DMS53 (cell line): Measurements from ENCODE around the gene KRTAP12-3.
"Not testable (repeated sequence)": the region's sequence is repeated elsewhere in the genome, so short reads cannot be mapped to it uniquely, and the experiment has no call there.

ENCODE experiments used
- DNase-seq: peaks from one replicate; lab custom pipeline; 2025; lab: John Stamatoyannopoulos, UW

The KRTAP12-3 gene

GRCh38 chr21:44650973-44651675, 6.6 kb upstream of the KRTAP12-3 start:
- DNase-seq = no peak

GRCh38 chr21:44653123-44653522, 4.6 kb upstream of the KRTAP12-3 start:
- DNase-seq = no peak

- DNase-seq = no peak
These were observed 3.8 kb upstream of the KRTAP12-3 start for GRCh38 chr21:44653656-44654575.

- no peak for DNase-seq
These were observed 3.1 kb upstream of the KRTAP12-3 start, which contains the start of gene KRTAP12-4 for GRCh38 chr21:44654576-44655175. Gene KRTAP12-4, minus strand, starts transcription at chr21:44654659. Its CDS starts 45 bp downstream, at chr21:44654614.

- no peak for DNase-seq
These were observed 864 bp upstream of the KRTAP12-3 start for GRCh38 chr21:44656868-44657267.

- no peak for DNase-seq
These were observed 794 bp downstream of the KRTAP12-3 start for GRCh38 chr21:44658541-44658910.

- DNase-seq = no peak
These were observed 1.3 kb downstream of the KRTAP12-3 start for GRCh38 chr21:44658913-44659595.

GRCh38 chr21:44661567-44661966, 3.8 kb downstream of the KRTAP12-3 start:
- not testable (repeated sequence) for DNase-seq

- no peak for DNase-seq
These were observed 7.0 kb downstream of the KRTAP12-3 start for GRCh38 chr21:44664691-44665090.

GRCh38 chr21:44666401-44667320, 8.9 kb downstream of the KRTAP12-3 start, which contains the start of gene KRTAP12-2:
Gene KRTAP12-2, minus strand, starts transcription at chr21:44666927. Its CDS starts 41 bp downstream, at chr21:44666886.
- no peak for DNase-seq

GRCh38 chr21:44667612-44668011, 9.9 kb downstream of the KRTAP12-3 start:
- DNase-seq = no peak

GRCh38 chr21:44670642-44671432, 13.1 kb downstream of the KRTAP12-3 start:
- DNase-seq = no peak

- no peak for DNase-seq
These were observed 14.2 kb downstream of the KRTAP12-3 start for GRCh38 chr21:44671911-44672310.

GRCh38 chr21:44677881-44678280, 20.1 kb downstream of the KRTAP12-3 start:
- no peak for DNase-seq

GRCh38 chr21:44681152-44681551, 23.4 kb downstream of the KRTAP12-3 start:
- DNase-seq = no peak

- DNase-seq = no peak
These were observed 24.3 kb downstream of the KRTAP12-3 start, which contains the start of gene KRTAP12-1 for GRCh38 chr21:44681861-44682579. Gene KRTAP12-1, minus strand, starts transcription at chr21:44682163. Its CDS starts 40 bp downstream, at chr21:44682123.

- no peak for DNase-seq
These were observed 24.9 kb downstream of the KRTAP12-3 start for GRCh38 chr21:44682580-44683151.

GRCh38 chr21:44684077-44684476, 26.3 kb downstream of the KRTAP12-3 start:
- no peak for DNase-seq

- no peak for DNase-seq
These were observed 26.8 kb downstream of the KRTAP12-3 start for GRCh38 chr21:44684483-44684882.
